ENCODE data around the gene GRK1.

GRCh38 chr13:113667771-113668490 lies 912 bp downstream of the GRK1 start:
- TF ChIP-seq POLR2A (IDR thresholded peaks at IDR 0.05; ENCODE audit: low read length) (no peak), GATA1 (IDR thresholded peaks at IDR 0.05; ENCODE audit: low read depth, low read length) (no peak)

Data from erythroblast (primary cell).